GM20431 (cell line): ENCODE results near the gene EFCAB6.

ENCODE experiments used
- in situ Hi-C: fragments of 300-500 bp; cut with MseI, MboI; formaldehyde crosslinking; loops from one replicate; pipeline ENCODE4 v1.15.0; 2020; ENCODE audit warnings: low sequenced_read_pairs; ENCODE audit not compliant: unreplicated experiment

Gene EFCAB6

GRCh38 chr22:43847376-43848289 is 35.5 kb upstream of the EFCAB6 start:
- in situ Hi-C loops = no loop called here

GRCh38 chr22:43846966-43847365 is 34.9 kb upstream of the EFCAB6 start:
- in situ Hi-C loops = no loop called here

- in situ Hi-C loops = no loop called here
These were observed 33.9 kb upstream of the EFCAB6 start for GRCh38 chr22:43845981-43846380.

- in situ Hi-C loops = no loop called here
These were observed 32.7 kb upstream of the EFCAB6 start for GRCh38 chr22:43844560-43845545.

- in situ Hi-C loops = no loop called here
These were observed 31.9 kb upstream of the EFCAB6 start for GRCh38 chr22:43843783-43844530.

GRCh38 chr22:43841742-43842141 is 29.6 kb upstream of the EFCAB6 start:
- in situ Hi-C loops = no loop called here

- in situ Hi-C loops = no loop called here
These were observed 28.7 kb upstream of the EFCAB6 start for GRCh38 chr22:43840851-43841250.

- in situ Hi-C loops = no loop called here
These were observed 28.3 kb upstream of the EFCAB6 start for GRCh38 chr22:43840431-43840830.

- in situ Hi-C loops = no loop called here
These were observed 27.7 kb upstream of the EFCAB6 start for GRCh38 chr22:43839781-43840180.

GRCh38 chr22:43838571-43839307 is 26.6 kb upstream of the EFCAB6 start:
- in situ Hi-C loops = no loop called here

GRCh38 chr22:43838161-43838560 is 26.1 kb upstream of the EFCAB6 start:
- in situ Hi-C loops = no loop called here

GRCh38 chr22:43837666-43838065 is 25.6 kb upstream of the EFCAB6 start:
- in situ Hi-C loops = no loop called here

- in situ Hi-C loops = no loop called here
These were observed 23.6 kb upstream of the EFCAB6 start for GRCh38 chr22:43835736-43836135.

GRCh38 chr22:43835166-43835565 is 23.1 kb upstream of the EFCAB6 start:
- in situ Hi-C loops = no loop called here

GRCh38 chr22:43833286-43834240 is 21.5 kb upstream of the EFCAB6 start:
- in situ Hi-C loops = no loop called here

- in situ Hi-C loops = no loop called here
These were observed 20.5 kb upstream of the EFCAB6 start for GRCh38 chr22:43832393-43833265.
